IMR-90 (cell line): Measurements from ENCODE around the gene CCND1.

Experiments used
- CEBPB ChIP-seq: IDR thresholded peaks from 2 replicates; pipeline ENCODE4 v1.6.1; 2012; ENCODE audit warnings: low read depth, low read length, improper control_type of control experiment
- FOS ChIP-seq: fragments of 150-350 bp; IDR thresholded peaks from 2 replicates; pipeline ENCODE4 v1.6.1; 2016; ENCODE audit warnings: low read depth, low read length
- MAZ ChIP-seq: IDR thresholded peaks from 2 replicates; pipeline ENCODE4 v1.6.1; 2012; ENCODE audit warnings: low read depth, mild to moderate bottlenecking, low read length, improper control_type of control experiment, moderate library complexity, borderline replicate concordance
- POLR2A ChIP-seq: IDR thresholded peaks from 2 replicates; pipeline ENCODE4 v1.6.1; 2012; ENCODE audit warnings: mild to moderate bottlenecking, low read depth, low read length
- SMC3 ChIP-seq: fragments of 150-350 bp; IDR thresholded peaks from 2 replicates; pipeline ENCODE4 v1.6.1; 2016; ENCODE audit warnings: low read depth, mild to moderate bottlenecking, antibody characterized with exemption, low read length, moderate library complexity
- USF2 ChIP-seq: fragments of 150-350 bp; IDR thresholded peaks from 2 replicates; pipeline ENCODE4 v1.6.1; 2017; ENCODE audit warnings: mild to moderate bottlenecking, antibody characterized with exemption, low read length, low read depth
- TF ChIP-seq, protein P1 (sequence below): conservative IDR thresholded peaks from 2 replicates; pipeline ENCODE4 v1.5.1; 2012; ENCODE audit warnings: mild to moderate bottlenecking, low read depth, low read length, improper control_type of control experiment

- TF ChIP-seq CEBPB = no peak
- TF ChIP-seq, protein P1, sequence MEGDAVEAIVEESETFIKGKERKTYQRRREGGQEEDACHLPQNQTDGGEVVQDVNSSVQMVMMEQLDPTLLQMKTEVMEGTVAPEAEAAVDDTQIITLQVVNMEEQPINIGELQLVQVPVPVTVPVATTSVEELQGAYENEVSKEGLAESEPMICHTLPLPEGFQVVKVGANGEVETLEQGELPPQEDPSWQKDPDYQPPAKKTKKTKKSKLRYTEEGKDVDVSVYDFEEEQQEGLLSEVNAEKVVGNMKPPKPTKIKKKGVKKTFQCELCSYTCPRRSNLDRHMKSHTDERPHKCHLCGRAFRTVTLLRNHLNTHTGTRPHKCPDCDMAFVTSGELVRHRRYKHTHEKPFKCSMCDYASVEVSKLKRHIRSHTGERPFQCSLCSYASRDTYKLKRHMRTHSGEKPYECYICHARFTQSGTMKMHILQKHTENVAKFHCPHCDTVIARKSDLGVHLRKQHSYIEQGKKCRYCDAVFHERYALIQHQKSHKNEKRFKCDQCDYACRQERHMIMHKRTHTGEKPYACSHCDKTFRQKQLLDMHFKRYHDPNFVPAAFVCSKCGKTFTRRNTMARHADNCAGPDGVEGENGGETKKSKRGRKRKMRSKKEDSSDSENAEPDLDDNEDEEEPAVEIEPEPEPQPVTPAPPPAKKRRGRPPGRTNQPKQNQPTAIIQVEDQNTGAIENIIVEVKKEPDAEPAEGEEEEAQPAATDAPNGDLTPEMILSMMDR = no peak
- no peak for TF ChIP-seq SMC3
- no peak for TF ChIP-seq MAZ
- TF ChIP-seq USF2 = no peak
- no peak for TF ChIP-seq FOS
- TF ChIP-seq POLR2A = no peak
Observed at GRCh38 chr11:69686856-69687255, 45.9 kb downstream of the CCND1 start.
